Tibial nerve (tissue), 4 donors: Measurements from ENCODE around the gene EML6.

ENCODE experiments used
- CTCF ChIP-seq, 5 experiments: fragments of 200-600 bp in 3 of 5; fragments of 450-650 bp in 2 of 5; sonication (generic) in 3 of 5; IDR thresholded peaks; one replicate each; pipeline ENCODE4 v1.5.1; 2016 to 2019; ENCODE audit warnings: antibody characterized with exemption in 5 of 5, mild to moderate bottlenecking in 3 of 5, moderate library complexity in 2 of 5
- EP300 ChIP-seq, 2 donors: sonication (generic); formaldehyde crosslinking; IDR thresholded peaks; one replicate each; pipeline ENCODE4 v1.6.1; 2017; ENCODE audit warnings: antibody characterized with exemption in 2 of 2, mild to moderate bottlenecking in 1 of 2
- POLR2A ChIP-seq, 2 donors: fragments of 450-650 bp; IDR thresholded peaks; one replicate each; pipeline ENCODE4 v1.6.1; 2017; ENCODE audit warnings: antibody characterized with exemption in 2 of 2, mild to moderate bottlenecking in 2 of 2, moderate library complexity in 2 of 2

- TF ChIP-seq CTCF (IDR thresholded peaks at IDR 0.05): no peak
- no peak for TF ChIP-seq EP300 (IDR thresholded peaks at IDR 0.05)
- TF ChIP-seq POLR2A (IDR thresholded peaks at IDR 0.05): no peak
These were observed 86.8 kb downstream of the EML6 start for GRCh38 chr2:54810246-54810645.
